Measurements from ENCODE around the gene CHKA.
"Not testable (repeated sequence)": the region's sequence is repeated elsewhere in the genome, so short reads cannot be mapped to it uniquely, and the experiment has no call there.

CHKA gene

DNA sequence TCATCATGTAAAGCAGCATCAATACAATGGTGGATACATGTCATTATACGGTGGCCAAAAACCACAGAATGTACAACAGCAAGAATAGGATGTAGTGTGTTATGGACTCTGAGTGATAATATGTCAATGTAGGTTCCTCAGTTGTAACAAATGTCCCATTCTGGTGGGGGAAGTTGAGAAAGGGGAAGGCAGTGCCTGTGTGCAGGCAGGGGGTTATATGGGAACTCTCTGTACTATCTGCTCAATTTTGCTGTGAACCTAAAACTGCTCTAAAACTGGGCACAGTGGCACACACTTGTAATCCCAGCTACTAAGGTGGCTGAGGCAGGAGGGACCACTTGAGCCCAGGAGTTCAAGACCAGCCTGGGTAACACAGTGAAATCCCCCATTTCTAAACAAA is 5.9 kb downstream of the CHKA start:
- no peak for DNase-seq

DNA sequence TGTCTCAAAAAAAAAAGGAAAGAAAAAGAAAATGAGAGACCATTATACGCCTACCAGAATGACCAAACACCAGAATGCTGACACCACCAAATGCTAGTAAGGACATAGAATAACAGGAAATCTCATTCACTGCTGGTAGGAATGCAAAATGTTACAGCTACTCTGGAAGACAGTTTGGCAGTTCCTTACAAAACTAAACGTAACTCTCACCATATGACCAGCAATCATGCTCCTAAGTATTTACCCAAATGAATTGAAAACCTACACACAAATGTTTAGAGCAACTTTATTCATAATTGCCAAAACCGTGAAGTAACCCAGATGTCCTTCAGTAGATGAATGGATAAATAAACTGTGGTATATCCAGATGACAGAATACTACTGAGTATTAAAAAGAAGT is 7.2 kb downstream of the CHKA start:
- DNase-seq, result no peak

- no peak for DNase-seq
Measured at GRCh38 chr11:68107689-68108088, 13.5 kb downstream of the CHKA start.

GRCh38 chr11:68106165-68106940 is 14.8 kb downstream of the CHKA start:
- no peak for DNase-seq

DNA sequence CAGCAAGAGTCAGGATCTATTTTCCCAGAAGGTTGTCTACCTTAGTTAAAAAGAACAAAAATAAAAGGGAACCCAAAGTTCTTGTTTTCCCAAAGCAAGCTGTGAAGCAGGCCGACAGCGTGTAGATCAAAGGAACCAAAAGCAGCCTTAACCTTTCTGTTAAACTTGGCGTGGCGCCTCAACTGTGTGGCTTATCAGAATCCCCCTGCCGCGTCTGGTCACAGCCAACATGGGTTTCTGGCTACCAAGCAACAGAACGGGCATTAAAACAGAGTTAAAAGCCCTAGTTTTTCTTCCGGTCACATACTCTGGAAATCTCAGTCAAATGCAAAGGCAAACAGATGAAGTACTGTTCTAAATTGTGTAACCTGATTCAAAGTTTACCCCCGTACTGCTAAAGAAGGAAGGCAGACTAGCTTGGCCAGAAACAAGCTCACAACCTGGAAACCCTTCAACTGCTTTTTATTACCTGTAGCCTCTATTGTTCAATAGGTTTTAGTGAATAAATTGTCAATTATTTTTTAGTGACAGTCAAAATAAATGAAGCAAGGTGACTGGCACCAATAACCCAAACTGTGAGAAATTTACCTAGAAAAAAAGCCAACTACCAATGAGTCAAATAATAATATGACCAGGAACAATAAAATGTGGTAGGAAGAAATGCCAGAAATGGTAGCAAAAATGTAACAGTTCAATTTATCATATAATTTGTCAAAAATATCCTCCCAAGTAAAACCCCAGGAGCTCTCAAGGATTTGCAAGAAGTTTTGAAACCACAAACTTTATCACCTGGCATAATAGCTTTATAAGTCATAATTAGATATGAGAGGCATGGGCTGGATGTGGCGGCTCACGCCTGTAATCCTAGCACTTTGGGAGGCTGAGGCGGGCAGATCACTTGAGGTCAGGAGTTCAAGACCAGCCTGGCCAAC is 21.4 kb downstream of the CHKA start:
- peak; percentile 18 for DNase-seq

- DNase-seq, result no peak
Measured at GRCh38 chr11:68099057-68099456, 22.1 kb downstream of the CHKA start.

DNA sequence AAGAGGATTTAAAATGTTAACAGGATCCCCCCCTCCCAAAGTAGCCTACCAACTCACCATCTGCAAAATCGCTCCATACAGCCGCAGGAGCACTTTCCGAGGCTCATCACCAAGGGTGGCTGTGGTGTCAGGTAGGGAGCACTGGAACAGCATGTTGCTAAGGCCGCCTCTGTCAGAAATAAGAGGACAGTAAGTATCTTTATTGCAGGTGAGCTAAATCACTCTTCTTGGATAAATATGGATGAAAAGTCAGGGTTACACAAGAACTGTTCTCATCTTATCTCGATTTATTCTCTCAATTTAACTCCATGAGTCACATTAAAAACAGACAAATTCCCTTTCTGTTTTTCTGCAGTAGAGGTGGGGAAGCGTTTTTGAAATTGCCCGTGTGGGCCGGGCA is 24.2 kb downstream of the CHKA start:
- no peak for DNase-seq

DNA sequence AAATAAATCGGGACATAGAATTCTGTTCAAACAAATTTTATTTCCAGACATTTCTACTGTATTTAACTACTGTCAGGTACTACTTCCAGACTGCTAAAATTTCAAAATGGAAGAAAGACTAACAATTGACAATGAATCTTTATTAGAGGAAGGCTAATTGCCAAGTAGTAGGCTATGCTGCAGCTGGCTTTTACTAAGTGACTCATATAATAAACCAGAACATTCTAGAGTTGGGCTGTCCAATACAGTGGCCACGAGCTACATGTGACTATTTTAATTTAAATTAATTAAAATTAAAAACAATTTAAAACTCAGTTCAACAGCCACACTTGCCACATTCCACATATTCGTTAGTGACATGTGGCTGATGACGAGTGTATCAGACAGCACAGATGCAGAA is 27.6 kb downstream of the CHKA start:
- no peak for DNase-seq

DNA sequence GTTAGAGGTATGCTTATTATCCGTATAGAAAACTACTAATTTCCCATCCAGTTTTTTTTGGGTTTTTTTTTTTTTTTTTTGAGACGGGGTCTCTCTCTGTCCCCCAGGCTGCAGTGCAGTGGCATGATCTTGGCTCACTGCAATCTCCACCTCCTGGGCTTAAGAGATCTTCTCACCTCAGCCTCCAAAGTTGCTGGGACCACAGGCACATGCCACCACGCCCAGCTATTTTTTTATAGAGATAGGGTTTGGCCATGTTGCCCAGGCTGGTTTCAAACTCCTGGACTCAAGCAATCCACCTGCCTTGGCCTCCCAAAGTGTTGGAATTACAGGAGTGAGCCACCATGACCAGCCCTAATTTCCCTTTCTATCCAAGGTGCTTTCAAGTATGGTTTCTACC is 28.2 kb downstream of the CHKA start:
- DNase-seq, result not testable (repeated sequence)

DNA sequence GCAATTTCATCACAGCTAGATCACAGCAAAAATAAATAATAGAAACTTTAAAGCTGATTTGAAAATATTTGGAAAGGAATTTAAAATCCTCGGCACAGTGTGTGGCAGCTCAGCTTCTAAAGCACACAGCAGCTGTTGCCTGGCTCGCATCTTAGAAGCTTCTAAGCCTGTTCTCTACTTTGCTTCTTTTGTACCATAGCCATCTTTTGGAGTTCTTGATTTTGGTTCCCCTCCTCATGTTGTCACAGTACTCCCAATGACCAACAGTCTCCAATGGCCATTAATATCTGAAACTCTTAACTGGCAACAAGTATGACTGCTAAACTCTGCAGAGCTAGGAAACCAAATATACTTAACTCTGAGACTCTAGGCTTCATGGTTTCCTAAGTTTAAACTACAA is 28.8 kb downstream of the CHKA start:
- no peak for DNase-seq

- DNase-seq, result no peak
Measured at GRCh38 chr11:68090706-68091105, 30.5 kb downstream of the CHKA start.

- DNase-seq, result no peak
Measured at GRCh38 chr11:68090287-68090686, 30.9 kb downstream of the CHKA start.

- DNase-seq, result no peak
Measured at GRCh38 chr11:68089679-68090078, 31.5 kb downstream of the CHKA start.

GRCh38 chr11:68083517-68083916 is 37.7 kb downstream of the CHKA start:
- no peak for DNase-seq

DNA sequence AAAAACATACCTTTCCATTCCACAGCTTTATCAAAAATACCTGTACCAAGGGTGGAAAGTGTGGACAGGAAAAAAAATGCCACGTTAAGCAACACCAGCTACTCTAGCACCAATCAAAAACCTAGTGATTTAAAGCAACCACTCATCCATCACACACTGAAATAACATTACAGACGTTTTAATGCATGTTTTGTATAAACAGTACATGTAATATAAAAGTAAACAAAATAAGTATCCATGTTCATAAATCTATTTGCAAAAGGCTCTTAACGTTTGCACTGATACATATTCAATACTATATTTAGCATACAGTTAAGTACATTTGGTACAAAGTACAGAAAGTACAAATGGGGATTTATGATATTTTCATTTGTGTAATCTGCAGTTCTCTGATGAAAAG is 38.7 kb downstream of the CHKA start:
- no peak for DNase-seq

GRCh38 chr11:68081691-68082090 is 39.5 kb downstream of the CHKA start:
- DNase-seq, result no peak

GRCh38 chr11:68080860-68081259 is 40.3 kb downstream of the CHKA start:
- DNase-seq, result no peak

DNA sequence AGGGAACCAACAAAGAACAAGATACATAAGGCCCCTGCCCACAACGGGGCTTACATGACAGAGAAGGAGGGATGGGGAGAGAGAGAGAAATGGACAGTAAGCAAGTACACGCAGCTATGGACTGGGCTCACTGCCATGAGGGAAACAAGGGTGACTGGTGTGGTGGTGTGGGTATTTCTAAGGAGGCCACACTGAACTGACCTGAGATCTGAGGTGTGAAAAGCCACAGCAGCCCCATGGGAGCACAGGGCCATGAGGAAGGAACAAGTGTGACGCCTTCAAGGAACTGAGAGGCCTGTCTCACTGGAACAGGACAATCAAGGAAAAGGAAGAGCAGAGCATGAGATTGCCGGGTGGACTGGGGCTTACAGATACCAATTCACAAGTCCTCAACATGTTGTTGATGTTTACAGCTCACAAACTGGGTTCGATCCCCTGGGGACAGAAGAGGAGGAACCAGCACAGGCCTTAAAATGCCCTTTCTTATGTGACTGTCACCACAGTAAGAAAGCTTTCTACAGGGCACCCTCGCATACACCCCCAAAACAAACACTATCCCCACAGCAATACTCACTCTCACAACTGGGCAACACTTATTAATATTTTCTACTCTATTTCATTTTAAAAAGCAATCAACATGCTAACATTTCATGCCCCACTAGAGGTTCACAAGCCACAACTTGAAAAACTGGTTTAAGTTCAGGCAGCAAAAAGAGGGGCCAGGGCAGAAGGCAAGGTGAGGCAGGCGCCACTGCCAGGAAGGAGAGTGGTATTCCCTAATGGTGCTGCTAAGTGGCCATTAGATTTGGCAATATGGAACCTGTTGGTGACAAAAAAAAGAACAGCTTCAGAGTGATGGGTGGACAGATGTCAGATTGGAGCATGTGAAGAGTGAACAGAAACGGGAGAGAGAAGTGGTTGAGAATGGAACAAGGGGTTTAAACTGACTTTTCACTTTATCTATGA is 43.3 kb downstream of the CHKA start:
- no peak for DNase-seq

- no peak for DNase-seq
Measured at GRCh38 chr11:68076371-68077042, 44.7 kb downstream of the CHKA start.

- DNase-seq, result no peak
Measured at GRCh38 chr11:68074584-68075352, 46.4 kb downstream of the CHKA start.

DNA sequence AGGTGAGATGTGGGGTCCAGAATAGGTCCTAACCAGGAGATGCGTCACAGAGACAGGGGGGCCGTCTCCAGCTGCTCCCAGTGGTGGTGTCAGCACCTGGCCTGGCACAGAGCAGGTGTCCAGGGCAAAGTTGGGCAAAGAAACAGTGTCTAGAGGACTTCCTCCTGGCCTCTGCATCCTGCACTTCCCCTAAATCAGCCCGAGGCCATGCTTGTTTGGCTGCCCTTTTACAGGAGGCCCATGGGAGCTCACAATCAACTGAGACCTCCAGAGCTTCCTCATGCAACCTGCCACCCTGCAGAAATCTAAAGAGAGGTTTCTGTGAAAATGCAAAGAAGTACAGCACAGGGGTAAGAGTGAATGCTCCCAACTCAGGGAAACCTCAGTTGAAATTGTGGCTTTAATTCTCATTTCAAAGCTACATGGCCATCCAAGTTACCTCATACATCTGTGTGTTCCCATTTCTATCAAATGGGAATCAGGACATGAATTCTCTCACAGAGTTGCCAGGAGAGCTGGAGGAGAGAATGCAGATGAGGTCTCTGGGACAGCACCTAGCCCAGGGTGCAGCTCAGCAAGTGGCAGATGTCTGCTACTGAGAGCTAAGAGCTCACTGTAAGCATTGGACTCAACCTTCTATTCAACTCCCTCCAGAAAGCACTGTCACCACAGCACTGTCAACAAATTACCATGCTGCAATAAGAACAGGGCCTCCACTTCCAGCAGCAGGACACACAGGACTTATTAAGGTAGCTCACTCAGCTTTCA is 49.7 kb downstream of the CHKA start:
- no peak for DNase-seq
